Medulla oblongata (tissue), 1 donor: ENCODE data around the gene MMEL1.
"Not testable (repeated sequence)": the region's sequence is repeated elsewhere in the genome, so short reads cannot be mapped to it uniquely, and the experiment has no call there.

ENCODE experiments used
- DNase-seq: peaks from one replicate; pipeline ENCODE4 v3.0.0-alpha.2; 2015; ENCODE audit errors: extremely low spot score

The MMEL1 gene

DNA sequence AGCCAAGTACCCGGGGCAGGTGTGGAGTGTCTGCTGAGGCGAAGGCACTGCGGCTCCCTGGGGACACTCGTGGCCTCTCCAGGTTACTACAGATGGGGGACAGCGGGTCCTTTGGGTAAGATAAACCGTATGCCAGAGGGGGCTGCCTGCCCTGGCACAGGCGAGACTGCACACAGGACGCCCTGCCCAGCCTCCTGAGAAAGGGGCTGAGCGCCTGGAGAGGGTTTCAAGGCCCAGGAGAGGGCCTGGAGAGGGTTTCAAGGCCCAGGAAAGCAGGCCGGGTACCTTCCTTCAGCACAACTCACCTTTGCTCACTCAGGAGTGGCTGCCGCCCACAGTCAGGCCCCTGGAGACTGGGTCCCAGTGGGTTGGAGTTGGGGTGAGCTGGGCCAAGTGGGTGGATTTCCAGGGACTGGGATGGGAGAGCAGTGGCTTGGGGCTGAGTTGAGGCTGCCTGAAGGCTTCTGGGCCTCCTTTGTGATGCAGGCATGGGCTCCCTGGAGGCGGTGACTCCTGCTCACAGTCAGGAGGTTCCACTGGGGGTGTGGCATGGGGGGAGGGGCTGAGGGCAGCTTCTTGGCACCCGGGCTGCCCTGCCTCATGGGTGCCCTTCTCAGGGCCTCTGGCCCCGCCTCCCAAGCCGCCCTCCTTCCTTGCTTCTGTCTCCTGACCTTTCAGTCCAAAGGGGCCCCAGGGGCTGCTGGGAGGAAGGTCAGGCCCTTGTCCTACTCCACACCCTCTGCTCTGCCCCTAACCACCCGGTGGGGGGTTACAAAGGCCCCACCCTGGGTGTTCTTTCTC, at the start of gene MMEL1:
Gene MMEL1 (minus strand): TSS at position 456 of the 801 bp plus-strand sequence. CDS start 3,532 bp downstream, outside the sequence.
- DNase-seq = no peak

DNA sequence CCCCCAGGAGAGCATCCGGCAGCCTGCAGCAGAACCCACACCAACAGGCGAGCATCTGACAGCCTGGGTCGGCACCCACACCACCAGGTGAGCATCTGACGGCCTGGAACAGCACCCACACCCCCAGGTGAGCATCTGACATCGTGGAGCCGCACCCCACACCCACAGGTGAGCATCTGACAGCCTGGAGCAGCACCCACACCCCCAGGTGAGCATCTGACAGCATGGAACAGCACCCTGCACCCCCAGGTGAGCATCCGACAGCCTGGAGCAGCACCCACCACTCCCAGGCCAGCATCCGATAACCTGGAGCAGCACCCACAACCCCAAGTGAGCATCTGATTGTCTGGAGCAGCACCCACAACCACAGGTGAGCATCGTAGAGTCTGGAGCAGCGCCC, 43.9 kb upstream of the MMEL1 start:
- not testable (repeated sequence) for DNase-seq

GRCh38 chr1:2671656-2672055, 38.8 kb upstream of the MMEL1 start:
- DNase-seq = not testable (repeated sequence)

DNA sequence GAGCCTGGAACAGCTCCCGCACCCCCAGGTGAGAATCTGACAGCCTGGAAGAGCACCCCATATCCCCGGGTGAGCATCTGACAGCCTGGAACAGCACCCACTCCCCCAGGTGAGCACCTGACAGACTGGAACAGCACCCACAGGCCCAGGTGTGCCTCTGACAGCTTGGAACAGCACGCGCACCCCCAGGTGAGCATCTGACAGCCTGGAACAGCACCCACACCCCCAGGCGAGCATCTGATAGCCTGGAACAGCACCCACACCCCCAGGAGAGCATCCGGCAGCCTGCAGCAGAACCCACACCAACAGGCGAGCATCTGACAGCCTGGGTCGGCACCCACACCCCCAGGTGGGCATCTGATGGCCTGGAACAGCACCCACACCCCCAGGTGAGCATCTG, 27.0 kb upstream of the MMEL1 start:
- DNase-seq = not testable (repeated sequence)

DNA sequence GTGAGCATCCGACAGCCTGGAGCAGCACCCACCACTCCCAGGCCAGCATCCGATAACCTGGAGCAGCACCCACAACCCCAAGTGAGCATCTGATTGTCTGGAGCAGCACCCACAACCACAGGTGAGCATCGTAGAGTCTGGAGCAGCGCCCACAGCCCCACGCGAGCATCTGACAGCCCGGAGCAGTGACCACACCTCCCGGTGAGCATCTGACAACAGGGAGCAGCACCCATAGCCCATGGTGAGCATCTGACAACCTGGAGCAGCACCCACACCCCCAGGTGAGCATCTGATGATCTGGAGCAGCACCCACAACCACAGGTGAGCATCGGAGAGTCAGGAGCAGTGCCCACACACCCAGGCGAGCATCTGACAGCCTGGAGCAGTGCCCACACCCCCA, 25.1 kb upstream of the MMEL1 start:
- not testable (repeated sequence) for DNase-seq

GRCh38 chr1:2657124-2657523, 24.3 kb upstream of the MMEL1 start:
- DNase-seq = not testable (repeated sequence)

DNA sequence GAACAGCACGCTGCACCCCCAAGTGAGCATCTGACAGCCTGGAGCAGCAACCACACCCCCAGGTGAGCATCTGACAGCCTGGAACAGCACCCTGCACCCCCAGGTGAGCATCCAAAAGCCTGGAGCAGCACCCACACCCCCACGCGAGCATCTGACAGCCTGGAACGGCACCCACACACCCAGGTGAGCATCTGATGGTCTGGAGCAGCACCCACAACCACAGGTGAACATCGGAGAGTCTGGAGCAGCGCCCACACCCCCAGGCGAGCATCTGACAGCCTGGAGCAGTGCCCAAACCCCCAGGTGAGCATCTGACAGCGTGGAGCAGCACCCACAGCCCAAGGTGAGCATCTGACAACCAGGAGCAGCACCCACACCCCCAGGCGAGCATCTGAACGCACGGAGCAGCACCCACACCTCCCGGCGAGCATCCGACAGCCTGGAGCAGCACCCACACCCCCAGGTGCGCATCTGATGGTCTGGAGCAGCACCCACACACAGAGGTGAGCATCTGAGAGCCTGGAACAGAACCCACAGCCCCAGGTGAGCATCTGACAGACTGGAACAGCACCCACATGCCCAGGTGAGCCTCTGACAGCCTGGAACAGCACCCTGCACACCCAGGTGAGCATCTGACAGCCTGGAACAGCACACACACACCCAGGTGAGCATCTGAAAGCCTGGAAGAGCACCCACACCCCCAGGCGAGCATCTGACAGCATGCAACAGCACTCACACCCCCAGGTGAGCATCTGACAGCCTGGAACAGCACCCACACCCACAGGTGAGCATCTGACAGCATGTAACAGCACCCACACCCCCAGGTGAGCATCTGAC, 23.0 kb upstream of the MMEL1 start:
- not testable (repeated sequence) for DNase-seq

GRCh38 chr1:2654443-2654948, 21.7 kb upstream of the MMEL1 start:
- not testable (repeated sequence) for DNase-seq

GRCh38 chr1:2653741-2654442, 21.1 kb upstream of the MMEL1 start:
- DNase-seq = not testable (repeated sequence)

DNA sequence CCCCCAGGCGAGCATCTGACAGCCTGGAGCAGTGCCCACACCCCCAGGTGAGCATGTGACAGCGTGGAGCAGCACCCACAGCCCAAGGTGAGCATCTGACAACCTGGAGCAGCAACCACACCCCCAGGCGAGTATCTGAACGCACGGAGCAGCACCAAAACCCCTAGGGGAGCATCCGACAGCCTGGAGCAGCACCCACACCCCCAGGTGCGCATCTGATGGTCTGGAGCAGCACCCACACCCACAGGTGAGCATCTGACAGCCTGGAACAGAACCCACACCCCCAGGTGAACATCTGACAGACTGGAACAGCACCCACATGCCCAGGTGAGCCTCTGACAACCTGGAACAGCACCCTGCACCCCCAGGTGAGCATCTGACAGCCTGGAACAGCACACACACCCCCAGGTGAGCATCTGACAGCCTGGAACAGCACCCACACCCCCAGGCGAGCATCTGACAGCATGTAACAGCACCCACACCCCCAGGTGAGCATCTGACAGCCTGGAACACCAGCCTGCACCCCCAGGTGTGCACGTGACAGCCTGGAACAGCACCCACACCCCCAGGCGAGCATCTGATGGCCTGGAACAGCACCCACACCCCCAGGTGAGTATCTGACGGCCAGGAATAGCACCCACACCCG, 20.2 kb upstream of the MMEL1 start:
- DNase-seq = not testable (repeated sequence)

GRCh38 chr1:2652152-2652925, 19.5 kb upstream of the MMEL1 start:
- DNase-seq = not testable (repeated sequence)

DNA sequence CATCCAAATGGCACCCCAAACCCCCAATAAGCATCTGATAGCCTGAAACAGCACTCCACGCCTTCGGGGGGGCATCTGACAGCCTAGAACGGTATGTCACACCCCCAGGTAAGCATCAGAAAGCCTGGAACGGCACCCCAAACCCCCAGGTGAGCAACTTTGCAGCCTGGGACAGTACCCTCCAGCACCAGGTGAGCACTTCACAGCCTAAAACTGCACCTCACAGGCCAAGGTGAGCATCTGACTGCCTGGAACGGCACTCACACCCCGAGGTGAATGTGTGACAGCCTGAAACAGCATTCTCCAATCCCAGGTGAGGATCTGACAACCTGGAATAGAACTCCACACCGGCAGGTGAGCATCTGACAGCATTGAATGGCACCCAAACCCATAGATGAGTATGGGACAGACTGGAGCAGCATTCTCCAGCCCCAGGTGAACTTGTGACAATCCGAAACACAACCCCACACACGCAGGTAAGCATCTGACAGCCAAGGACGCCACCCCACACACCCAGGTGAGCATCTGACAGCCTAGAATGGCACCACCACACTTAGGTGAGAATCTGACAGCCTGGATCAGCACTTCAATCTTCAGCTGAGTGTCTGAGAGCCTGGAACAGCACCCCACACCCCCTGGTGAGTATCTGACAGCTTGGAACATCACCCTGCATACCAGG, 18.3 kb upstream of the MMEL1 start:
- no peak for DNase-seq

GRCh38 chr1:2646837-2647236, 14.0 kb upstream of the MMEL1 start:
- DNase-seq = no peak

DNA sequence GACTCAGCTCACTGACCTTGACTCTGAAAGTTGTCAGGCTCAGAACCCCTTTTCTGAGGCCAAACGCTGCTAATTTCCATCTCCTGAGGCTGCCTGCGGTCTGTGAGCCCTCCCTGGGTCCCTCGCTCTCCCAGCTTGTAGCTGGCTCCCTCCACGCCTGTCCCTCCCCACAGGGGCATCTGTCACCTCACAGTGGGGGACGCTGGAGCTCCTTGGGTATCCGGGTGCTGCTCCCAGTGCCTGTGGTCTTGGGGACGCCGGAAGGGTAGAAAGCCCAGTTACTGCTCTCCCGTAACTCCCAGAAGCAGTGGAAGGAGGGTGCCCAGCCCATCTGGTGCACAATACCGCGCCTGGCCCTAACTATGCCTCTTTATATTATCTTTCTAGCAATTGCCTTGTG, 13.0 kb upstream of the MMEL1 start:
- no peak for DNase-seq

DNA sequence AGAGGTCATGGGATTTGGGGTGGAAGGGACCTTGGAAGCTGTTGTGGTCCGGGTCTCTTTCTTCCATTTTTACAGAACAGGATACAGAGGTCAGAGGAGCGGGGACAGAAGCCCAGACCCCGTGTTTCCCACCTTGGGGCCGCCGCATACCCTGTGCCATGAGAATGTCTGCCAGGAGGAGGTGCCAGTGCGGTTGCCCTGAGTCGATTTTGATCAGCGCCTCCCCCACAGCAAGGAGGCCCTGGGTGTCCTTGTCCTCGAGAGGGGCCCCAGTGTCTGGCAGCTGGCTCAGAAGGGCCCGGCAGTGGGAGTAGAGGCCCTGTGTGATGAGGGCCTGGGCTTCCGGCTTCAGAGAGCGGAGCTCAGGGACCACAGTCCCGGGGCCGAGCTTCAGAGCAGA, 12.3 kb upstream of the MMEL1 start:
- DNase-seq = no peak

GRCh38 chr1:2644591-2645101, 11.8 kb upstream of the MMEL1 start:
- no peak for DNase-seq

- no peak for DNase-seq
Observed at GRCh38 chr1:2644171-2644570, 11.4 kb upstream of the MMEL1 start.

DNA sequence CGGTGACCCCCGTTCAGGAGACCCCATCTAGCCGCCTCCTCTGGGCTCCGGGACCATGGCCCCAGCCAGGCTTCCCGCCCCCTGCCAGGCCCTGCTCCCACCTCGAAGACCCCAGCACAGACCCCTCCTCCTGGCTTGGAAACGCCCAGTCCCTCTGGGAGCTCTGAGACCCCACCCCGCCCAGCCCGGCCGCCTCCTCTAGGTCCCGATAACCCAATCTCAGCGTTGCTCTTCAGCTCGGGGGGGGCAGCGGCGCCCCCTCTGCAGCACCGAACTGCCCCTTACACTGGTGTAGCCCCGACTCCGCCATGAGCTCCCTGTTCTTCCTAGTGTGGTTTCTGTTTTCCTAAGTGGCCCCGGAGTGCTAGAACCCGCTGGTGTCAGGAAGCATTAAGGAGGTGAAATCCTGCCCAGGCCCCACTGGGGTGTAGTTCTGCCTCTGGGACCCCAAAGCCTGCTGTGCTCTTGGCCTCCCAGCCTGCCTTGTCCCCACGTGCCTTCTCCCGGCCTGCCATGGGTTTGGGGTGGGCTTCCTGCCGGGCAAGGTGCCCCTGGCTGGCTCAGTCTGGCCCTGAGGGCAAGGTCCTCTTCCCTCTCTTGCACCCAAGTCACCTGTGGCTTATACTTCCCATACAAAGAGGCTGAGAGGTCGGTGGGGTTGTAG, 10.7 kb upstream of the MMEL1 start:
- no peak for DNase-seq
